Ovary (tissue), 3 donors: Measurements from ENCODE around the gene MRPL21.

Source experiments
- CTCF ChIP-seq, 3 donors: fragments of 450-650 bp in 2 of 3; fragments of 200-600 bp in 1 of 3; IDR thresholded peaks; one replicate each; pipeline versions ENCODE4 v1.5.1 to v1.8.0; 2016 to 2022; ENCODE audit warnings: antibody characterized with exemption in 3 of 3, mild to moderate bottlenecking in 1 of 3
- EP300 ChIP-seq: sonication (generic); formaldehyde crosslinking; IDR thresholded peaks from one replicate; pipeline ENCODE4 v1.6.1; 2017; ENCODE audit warnings: antibody characterized with exemption
- POLR2A ChIP-seq: fragments of 450-650 bp; IDR thresholded peaks from one replicate; pipeline ENCODE4 v1.6.1; 2017; ENCODE audit warnings: antibody characterized with exemption, mild to moderate bottlenecking, moderate library complexity
- donor health status: DM: no; HTN: no; CAD: no.

- TF ChIP-seq CTCF (IDR thresholded peaks at IDR 0.05) (no peak), EP300 (no peak), POLR2A (no peak)
Observed at GRCh38 chr11:68916439-68916838, 12.8 kb upstream of the MRPL21 start.
